GM23338 (cell line): ENCODE data around the gene ADGRF1. TPM values are rescaled to one million over a fixed set of nuclear protein-coding genes. Genes with fewer than 3 reads are reported as not detected.

ENCODE experiments used
- ATAC-seq: fragments of 200-7000 bp; cut with Tn5 transposase; 3 replicates; pipeline ENCODE4 v1.9.1; 2020
- DNase-seq: peaks from one replicate; pipeline ENCODE4 v3.0.0-alpha.2; 2015; ENCODE audit warnings: low spot score
- H2AFZ ChIP-seq: fragments of 200-600 bp; sonication (generic); 2 replicates; pipeline ENCODE4 v1.8.0; 2016; ENCODE audit warnings: antibody characterized with exemption, mild to moderate bottlenecking, moderate library complexity
- H3F3A ChIP-seq: fragments of 200-600 bp; sonication (generic); replicated peaks from 2 replicates; pipeline ENCODE4 v1.8.0; 2017; ENCODE audit warnings: antibody characterized with exemption, mixed run types, low read depth
- H3K27ac ChIP-seq: fragments of 200-600 bp; sonication (generic); 2 replicates; pipeline ENCODE4 v1.6.1; 2016; ENCODE audit warnings: low read depth
- H3K27me3 ChIP-seq: fragments of 200-600 bp; sonication (generic); 2 replicates; pipeline ENCODE4 v1.8.0; 2016; ENCODE audit warnings: mild to moderate bottlenecking, mixed run types, moderate library complexity; ENCODE audit not compliant: insufficient read depth
- H3K36me3 ChIP-seq: fragments of 200-600 bp; sonication (generic); 2 replicates; pipeline ENCODE4 v1.8.0; 2016; ENCODE audit warnings: mild to moderate bottlenecking; ENCODE audit not compliant: insufficient read depth
- H3K4me1 ChIP-seq: fragments of 200-600 bp; sonication (generic); 2 replicates; pipeline ENCODE4 v1.8.0; 2016; ENCODE audit warnings: mild to moderate bottlenecking, moderate library complexity; ENCODE audit not compliant: insufficient read depth
- H3K4me2 ChIP-seq: fragments of 200-600 bp; sonication (generic); 2 replicates; pipeline ENCODE4 v1.7.1; 2017; ENCODE audit warnings: mixed run types
- H3K4me3 ChIP-seq: fragments of 200-600 bp; sonication (generic); 2 replicates; pipeline ENCODE4 v1.6.1; 2016; ENCODE audit warnings: mixed run types
- H3K79me2 ChIP-seq: fragments of 200-600 bp; sonication (generic); replicated peaks from 2 replicates; pipeline ENCODE4 v1.8.0; 2017; ENCODE audit warnings: mild to moderate bottlenecking; ENCODE audit not compliant: insufficient read depth
- H3K9me2 ChIP-seq: fragments of 200-600 bp; sonication (generic); 2 replicates; pipeline ENCODE4 v1.8.0; 2017; ENCODE audit not compliant: insufficient read depth
- H4K20me1 ChIP-seq: fragments of 200-600 bp; sonication (generic); replicated peaks from 2 replicates; pipeline ENCODE4 v1.8.0; 2017; ENCODE audit warnings: mild to moderate bottlenecking; ENCODE audit not compliant: insufficient read depth
- H3K27ac Mint-ChIP-seq: 2 replicates; pipeline ENCODE4 v1.8.0; 2020; ENCODE audit warnings: inconsistent platforms, mild to moderate bottlenecking, moderate library complexity, mixed read lengths
- H3K27me3 Mint-ChIP-seq: 3 replicates; pipeline ENCODE4 v1.8.0; 2022; ENCODE audit warnings: low read depth, mild to moderate bottlenecking, moderate library complexity, mixed read lengths, inconsistent platforms; ENCODE audit not compliant: insufficient read depth, poor library complexity
- H3K36me3 Mint-ChIP-seq: 3 replicates; pipeline ENCODE4 v1.8.0; 2021; ENCODE audit warnings: low read depth, mild to moderate bottlenecking, inconsistent platforms, moderate library complexity, mixed read lengths
- H3K4me1 Mint-ChIP-seq: 3 replicates; pipeline ENCODE4 v1.8.0; 2020; ENCODE audit warnings: mild to moderate bottlenecking, inconsistent platforms, mixed read lengths
- H3K4me3 Mint-ChIP-seq: 3 replicates; pipeline ENCODE4 v1.8.0; 2021; ENCODE audit warnings: moderate library complexity, mild to moderate bottlenecking, inconsistent platforms, mixed read lengths
- H3K9me3 Mint-ChIP-seq: 3 replicates; pipeline ENCODE4 v1.8.0; 2020; ENCODE audit warnings: moderate library complexity, mild to moderate bottlenecking, inconsistent platforms, mixed read lengths
- CREB1 ChIP-seq: fragments of 250-450 bp; sonication (Bioruptor Pico); IDR thresholded peaks from 2 replicates; pipeline ENCODE4 v1.5.0; 2020; ENCODE audit warnings: low read depth, mild to moderate bottlenecking, moderate library complexity
- EZH2 ChIP-seq: fragments of 200-600 bp; sonication (generic); IDR thresholded peaks from one replicate; pipeline ENCODE4 v1.8.0; 2017; ENCODE audit warnings: antibody characterized with exemption, mild to moderate bottlenecking, low read depth; ENCODE audit not compliant: unreplicated experiment
- EZH2phosphoT487 ChIP-seq: fragments of 200-600 bp; sonication (generic); IDR thresholded peaks from one replicate; pipeline ENCODE4 v1.8.1; 2018; ENCODE audit warnings: antibody characterized with exemption; ENCODE audit not compliant: unreplicated experiment
- JUNB ChIP-seq: IDR thresholded peaks from one replicate; pipeline ENCODE4 v1.6.1; 2016; ENCODE audit warnings: antibody characterized with exemption; ENCODE audit not compliant: unreplicated experiment
- NANOG ChIP-seq: IDR thresholded peaks from 2 replicates; pipeline ENCODE4 v1.6.1; 2016; ENCODE audit warnings: antibody characterized with exemption, borderline replicate concordance
- POLR2AphosphoS5 ChIP-seq: IDR thresholded peaks from 2 replicates; pipeline ENCODE4 v1.6.1; 2016; ENCODE audit warnings: antibody characterized with exemption, low read depth
- ZNF331 ChIP-seq: fragments of 250-450 bp; sonication (Bioruptor Pico); IDR thresholded peaks from 2 replicates; pipeline ENCODE4 v1.5.0; 2020; ENCODE audit warnings: low read depth, mild to moderate bottlenecking, moderate library complexity
- polyA plus RNA-seq: library from polyadenylated mRNA; unstranded; fragments of >200 nt; fragmentation: Nextera tagmentation; extraction: Ambion mirVana; gene quantifications from 2 replicates; pipeline ENCODE4 v1.2.1, GENCODE V29; 2016
- total RNA-seq: library from RNA; depleted of rRNA; stranded (reverse); fragments of >200 nt; shearing (Covaris generic); gene quantifications from 2 replicates; pipeline ENCODE4 v1.2.3, GENCODE V29; 2014
- TF ChIP-seq, protein P1 (sequence below): IDR thresholded peaks from one replicate; pipeline ENCODE4 v1.6.1; 2018; ENCODE audit warnings: antibody characterized with exemption; ENCODE audit not compliant: unreplicated experiment
- TF ChIP-seq, protein P2 (sequence below): fragments of 250-450 bp; sonication (Bioruptor Pico); IDR thresholded peaks from 2 replicates; pipeline ENCODE4 v1.5.0; 2020; ENCODE audit warnings: mild to moderate bottlenecking, moderate library complexity

Gene ADGRF1
- total and polyA plus RNA-seq, 2 experiments from 2014 or later: not detected

DNA sequence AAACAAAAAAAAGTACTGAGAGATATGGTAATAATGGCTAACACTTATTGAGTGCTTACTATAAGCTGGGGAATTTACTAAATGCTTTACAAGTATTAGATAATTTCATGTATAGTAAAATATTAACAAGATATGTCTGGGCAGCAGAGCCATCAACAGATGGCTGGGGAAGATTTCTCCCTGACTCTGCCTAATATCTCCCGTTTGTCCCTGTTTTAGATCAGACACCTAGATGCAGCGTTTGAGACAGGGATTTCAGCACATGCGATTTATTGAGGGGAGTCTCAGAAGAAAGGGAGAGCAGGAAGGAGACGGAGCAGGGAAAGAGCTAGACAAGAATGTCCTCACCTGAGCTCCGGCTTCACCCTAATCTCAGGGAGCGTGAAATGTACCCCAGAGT is 36.9 kb upstream of the ADGRF1 start (continued):
- TF ChIP-seq ZNF331 (no peak), CREB1 (CRISPR knock-in tag) (no peak), NANOG (no peak), POLR2AphosphoS5 (no peak)
- TF ChIP-seq, protein P1, sequence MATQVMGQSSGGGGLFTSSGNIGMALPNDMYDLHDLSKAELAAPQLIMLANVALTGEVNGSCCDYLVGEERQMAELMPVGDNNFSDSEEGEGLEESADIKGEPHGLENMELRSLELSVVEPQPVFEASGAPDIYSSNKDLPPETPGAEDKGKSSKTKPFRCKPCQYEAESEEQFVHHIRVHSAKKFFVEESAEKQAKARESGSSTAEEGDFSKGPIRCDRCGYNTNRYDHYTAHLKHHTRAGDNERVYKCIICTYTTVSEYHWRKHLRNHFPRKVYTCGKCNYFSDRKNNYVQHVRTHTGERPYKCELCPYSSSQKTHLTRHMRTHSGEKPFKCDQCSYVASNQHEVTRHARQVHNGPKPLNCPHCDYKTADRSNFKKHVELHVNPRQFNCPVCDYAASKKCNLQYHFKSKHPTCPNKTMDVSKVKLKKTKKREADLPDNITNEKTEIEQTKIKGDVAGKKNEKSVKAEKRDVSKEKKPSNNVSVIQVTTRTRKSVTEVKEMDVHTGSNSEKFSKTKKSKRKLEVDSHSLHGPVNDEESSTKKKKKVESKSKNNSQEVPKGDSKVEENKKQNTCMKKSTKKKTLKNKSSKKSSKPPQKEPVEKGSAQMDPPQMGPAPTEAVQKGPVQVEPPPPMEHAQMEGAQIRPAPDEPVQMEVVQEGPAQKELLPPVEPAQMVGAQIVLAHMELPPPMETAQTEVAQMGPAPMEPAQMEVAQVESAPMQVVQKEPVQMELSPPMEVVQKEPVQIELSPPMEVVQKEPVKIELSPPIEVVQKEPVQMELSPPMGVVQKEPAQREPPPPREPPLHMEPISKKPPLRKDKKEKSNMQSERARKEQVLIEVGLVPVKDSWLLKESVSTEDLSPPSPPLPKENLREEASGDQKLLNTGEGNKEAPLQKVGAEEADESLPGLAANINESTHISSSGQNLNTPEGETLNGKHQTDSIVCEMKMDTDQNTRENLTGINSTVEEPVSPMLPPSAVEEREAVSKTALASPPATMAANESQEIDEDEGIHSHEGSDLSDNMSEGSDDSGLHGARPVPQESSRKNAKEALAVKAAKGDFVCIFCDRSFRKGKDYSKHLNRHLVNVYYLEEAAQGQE: no peak

DNA sequence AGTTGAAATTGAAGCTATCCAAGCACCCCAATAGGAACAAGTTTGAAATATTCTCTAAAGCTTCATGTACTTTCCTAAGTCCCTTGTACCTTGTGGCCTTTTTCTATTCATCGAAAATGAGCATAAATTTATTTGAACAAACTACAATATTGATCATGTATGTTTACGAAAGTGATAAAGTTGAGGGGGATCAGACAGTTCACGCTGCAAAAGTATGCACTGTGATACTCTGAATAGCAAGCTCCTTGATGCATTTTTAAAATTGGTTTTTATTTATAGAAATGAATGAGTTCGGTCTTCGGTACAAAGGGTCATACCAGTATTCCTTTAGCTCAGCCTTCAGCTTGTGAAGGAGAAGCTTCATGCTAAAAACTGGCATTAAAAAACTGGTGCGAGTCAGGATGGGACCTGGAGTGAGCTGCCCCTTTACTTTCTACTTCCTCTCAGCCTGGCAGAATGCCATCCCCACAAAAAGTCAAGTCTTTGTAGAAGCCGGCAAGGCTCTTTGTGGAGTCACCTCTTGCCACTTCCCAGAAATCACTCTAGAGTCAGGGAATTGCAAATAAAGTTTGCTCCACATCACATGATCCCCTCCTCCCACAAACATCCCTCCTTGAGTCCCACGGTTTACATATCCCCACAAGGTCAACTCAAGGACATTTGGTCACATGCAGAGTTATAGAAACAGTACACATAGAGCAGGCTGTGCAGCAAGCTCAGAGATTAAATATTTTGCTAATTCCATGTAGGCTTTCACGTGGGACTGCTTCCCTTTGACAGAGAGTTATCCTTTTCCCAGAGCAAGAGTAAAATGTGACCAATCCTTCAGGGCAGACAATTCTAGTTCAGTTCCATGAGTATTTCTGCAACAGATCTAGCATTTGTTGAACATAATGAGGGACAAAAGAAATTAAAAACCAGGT is 34.6 kb upstream of the ADGRF1 start:
- no peak overlapping the region for H2AFZ ChIP-seq
- H3K36me3 ChIP-seq: no peaks in the 10 kb centered on the region
- H3K27ac Mint-ChIP-seq: no peak overlapping the region
- H4K20me1 ChIP-seq: no peaks in the 10 kb centered on the region
- no peak overlapping the region for H3K4me3 ChIP-seq
- no peak for ATAC-seq
- no peaks in the 10 kb centered on the region for H3K27me3 Mint-ChIP-seq
- no peak for DNase-seq
- H3F3A ChIP-seq: no peaks in the 10 kb centered on the region
- no peaks in the 10 kb centered on the region for H3K4me1 ChIP-seq
- TF ChIP-seq EZH2phosphoT487: no peak
- TF ChIP-seq POLR2AphosphoS5: no peak
- no peak for TF ChIP-seq JUNB
- H3K4me2 ChIP-seq: no peak overlapping the region
- peaks cover 4% of the 10 kb centered on the region; the same call in 1 of the 3 replicates for H3K4me1 Mint-ChIP-seq
- no peaks in the 10 kb centered on the region for H3K79me2 ChIP-seq
- H3K9me2 ChIP-seq: 0 out of 2 replicates have a peak, but pooled peaks cover 6% of the 10 kb centered on the region
- H3K27me3 ChIP-seq: no peaks in the 10 kb centered on the region
- no peaks in the 10 kb centered on the region for H3K9me3 Mint-ChIP-seq
- no peak overlapping the region for H3K4me3 Mint-ChIP-seq
- no peak overlapping the region for H3K27ac ChIP-seq
- no peaks in the 10 kb centered on the region for H3K36me3 Mint-ChIP-seq

DNA sequence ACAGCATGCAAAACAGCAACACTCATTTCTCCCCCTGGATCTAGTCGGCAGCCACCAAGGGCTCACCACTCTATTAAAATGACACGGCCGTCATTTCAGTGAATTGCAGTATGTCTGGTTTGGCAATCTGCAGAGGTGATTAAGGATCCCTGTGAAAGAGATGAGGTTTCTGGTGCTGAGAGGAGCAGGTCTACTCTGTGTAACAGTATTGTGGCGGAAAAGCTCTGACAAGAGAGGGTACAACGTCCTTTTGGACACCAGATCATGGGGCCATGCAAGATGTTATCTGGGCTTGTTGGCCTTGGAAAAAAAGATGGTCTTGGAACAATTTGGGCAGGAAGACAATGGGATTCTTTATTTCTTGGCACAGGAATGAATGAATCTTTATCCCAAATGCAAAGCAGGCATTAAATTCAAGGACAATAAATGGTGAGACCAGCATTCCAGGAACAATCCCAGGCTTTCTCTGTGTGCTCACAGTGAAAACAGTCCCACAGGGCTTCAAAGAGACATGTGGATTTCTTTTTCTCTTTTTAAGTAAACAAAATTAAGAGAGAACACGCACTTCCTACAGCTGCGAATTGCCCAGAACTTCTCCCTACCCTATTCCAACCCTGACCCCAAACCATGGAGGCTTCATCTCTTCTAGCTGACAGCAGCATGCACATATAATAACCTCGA is 33.7 kb upstream of the ADGRF1 start:
- H3K4me3 ChIP-seq: no peak overlapping the region
- TF ChIP-seq, protein P2, sequence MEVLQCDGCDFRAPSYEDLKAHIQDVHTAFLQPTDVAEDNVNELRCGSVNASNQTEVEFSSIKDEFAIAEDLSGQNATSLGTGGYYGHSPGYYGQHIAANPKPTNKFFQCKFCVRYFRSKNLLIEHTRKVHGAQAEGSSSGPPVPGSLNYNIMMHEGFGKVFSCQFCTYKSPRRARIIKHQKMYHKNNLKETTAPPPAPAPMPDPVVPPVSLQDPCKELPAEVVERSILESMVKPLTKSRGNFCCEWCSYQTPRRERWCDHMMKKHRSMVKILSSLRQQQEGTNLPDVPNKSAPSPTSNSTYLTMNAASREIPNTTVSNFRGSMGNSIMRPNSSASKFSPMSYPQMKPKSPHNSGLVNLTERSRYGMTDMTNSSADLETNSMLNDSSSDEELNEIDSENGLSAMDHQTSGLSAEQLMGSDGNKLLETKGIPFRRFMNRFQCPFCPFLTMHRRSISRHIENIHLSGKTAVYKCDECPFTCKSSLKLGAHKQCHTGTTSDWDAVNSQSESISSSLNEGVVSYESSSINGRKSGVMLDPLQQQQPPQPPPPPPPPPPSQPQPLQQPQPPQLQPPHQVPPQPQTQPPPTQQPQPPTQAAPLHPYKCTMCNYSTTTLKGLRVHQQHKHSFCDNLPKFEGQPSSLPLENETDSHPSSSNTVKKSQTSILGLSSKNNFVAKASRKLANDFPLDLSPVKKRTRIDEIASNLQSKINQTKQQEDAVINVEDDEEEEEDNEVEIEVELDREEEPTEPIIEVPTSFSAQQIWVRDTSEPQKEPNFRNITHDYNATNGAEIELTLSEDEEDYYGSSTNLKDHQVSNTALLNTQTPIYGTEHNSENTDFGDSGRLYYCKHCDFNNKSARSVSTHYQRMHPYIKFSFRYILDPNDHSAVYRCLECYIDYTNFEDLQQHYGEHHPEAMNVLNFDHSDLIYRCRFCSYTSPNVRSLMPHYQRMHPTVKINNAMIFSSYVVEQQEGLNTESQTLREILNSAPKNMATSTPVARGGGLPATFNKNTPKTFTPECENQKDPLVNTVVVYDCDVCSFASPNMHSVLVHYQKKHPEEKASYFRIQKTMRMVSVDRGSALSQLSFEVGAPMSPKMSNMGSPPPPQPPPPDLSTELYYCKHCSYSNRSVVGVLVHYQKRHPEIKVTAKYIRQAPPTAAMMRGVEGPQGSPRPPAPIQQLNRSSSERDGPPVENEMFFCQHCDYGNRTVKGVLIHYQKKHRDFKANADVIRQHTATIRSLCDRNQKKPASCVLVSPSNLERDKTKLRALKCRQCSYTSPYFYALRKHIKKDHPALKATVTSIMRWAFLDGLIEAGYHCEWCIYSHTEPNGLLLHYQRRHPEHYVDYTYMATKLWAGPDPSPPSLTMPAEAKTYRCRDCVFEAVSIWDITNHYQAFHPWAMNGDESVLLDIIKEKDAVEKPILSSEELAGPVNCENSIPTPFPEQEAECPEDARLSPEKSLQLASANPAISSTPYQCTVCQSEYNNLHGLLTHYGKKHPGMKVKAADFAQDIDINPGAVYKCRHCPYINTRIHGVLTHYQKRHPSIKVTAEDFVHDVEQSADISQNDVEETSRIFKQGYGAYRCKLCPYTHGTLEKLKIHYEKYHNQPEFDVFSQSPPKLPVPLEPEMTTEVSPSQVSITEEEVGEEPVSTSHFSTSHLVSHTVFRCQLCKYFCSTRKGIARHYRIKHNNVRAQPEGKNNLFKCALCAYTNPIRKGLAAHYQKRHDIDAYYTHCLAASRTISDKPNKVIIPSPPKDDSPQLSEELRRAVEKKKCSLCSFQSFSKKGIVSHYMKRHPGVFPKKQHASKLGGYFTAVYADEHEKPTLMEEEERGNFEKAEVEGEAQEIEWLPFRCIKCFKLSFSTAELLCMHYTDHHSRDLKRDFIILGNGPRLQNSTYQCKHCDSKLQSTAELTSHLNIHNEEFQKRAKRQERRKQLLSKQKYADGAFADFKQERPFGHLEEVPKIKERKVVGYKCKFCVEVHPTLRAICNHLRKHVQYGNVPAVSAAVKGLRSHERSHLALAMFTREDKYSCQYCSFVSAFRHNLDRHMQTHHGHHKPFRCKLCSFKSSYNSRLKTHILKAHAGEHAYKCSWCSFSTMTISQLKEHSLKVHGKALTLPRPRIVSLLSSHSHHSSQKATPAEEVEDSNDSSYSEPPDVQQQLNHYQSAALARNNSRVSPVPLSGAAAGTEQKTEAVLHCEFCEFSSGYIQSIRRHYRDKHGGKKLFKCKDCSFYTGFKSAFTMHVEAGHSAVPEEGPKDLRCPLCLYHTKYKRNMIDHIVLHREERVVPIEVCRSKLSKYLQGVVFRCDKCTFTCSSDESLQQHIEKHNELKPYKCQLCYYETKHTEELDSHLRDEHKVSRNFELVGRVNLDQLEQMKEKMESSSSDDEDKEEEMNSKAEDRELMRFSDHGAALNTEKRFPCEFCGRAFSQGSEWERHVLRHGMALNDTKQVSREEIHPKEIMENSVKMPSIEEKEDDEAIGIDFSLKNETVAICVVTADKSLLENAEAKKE (CRISPR knock-in tag): no peak
- TF ChIP-seq EZH2: no peak

More for the DNA sequence above, 33.7 kb upstream of the ADGRF1 start:
- Histone ChIP-seq H3K27ac (no peak overlapping the region), H3K9me2 (0 out of 2 replicates have a peak, but pooled peaks cover 6% of the 10 kb centered on the region), H3K36me3 (no peaks in the 10 kb centered on the region), H2AFZ (no peak overlapping the region), H3K79me2 (no peaks in the 10 kb centered on the region), H4K20me1 (no peaks in the 10 kb centered on the region), H3K27me3 (no peaks in the 10 kb centered on the region), H3K4me1 (no peaks in the 10 kb centered on the region), H3F3A (no peaks in the 10 kb centered on the region), H3K4me2 (no peak overlapping the region)
- Mint-ChIP-seq H3K4me1 (peaks cover 4% of the 10 kb centered on the region; the same call in 1 of the 3 replicates), H3K27me3 (no peaks in the 10 kb centered on the region), H3K27ac (no peak overlapping the region), H3K4me3 (no peak overlapping the region), H3K9me3 (no peaks in the 10 kb centered on the region), H3K36me3 (no peaks in the 10 kb centered on the region)
- DNase-seq: no peak
- ATAC-seq: no peak
